HG02884 (cell line): ENCODE measurements around the gene PREPL.
"Not testable (repeated sequence)": the region's sequence is repeated elsewhere in the genome, so short reads cannot be mapped to it uniquely, and the experiment has no call there.

Source experiments
- ATAC-seq: cut with Tn5 transposase; IDR thresholded peaks from one replicate; pipeline ENCODE4 v1.9.1; 2021; ENCODE audit warnings: mild to moderate bottlenecking, moderate library complexity; ENCODE audit not compliant: unreplicated experiment

The PREPL gene

DNA sequence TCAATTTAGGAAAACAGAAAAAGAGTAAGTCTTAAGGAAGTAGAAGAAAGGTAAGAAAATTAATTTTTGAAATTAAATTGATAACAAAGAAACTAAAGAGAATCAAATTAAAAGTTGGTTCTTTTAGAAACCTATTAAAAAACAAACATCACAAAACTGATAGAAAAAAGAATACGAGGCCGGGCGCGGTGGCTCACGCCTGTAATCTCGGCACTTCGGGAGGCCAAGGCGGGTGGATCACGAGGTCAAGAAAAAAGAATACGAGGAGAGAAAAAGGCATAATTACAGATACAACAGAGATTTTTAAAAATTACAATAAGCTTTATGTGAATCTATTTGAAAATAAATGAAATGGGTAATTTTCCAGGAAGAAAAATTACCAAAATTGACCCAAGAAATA lies 11.8 kb downstream of the PREPL start:
- no peak for ATAC-seq

- no peak for ATAC-seq
Observed at GRCh38 chr2:44348400-44348799, 12.9 kb downstream of the PREPL start.

DNA sequence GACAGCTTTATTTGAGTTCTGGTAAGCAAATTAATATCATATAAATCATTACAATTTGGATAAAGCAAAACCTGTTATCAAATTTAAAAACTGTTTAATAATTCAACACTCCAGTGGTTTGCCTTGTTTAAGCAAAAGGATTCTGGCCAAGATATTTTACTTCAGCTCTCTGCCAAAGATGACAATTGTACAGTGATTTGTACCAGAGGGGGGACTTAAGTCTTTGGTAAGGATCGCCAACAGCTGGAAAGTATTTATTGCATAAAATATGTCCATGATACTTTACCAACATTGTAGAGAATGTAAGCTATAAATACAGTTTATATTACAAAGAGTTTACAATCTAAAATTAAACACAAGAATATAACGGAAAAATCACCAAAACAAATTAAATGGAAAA lies 13.8 kb downstream of the PREPL start:
- ATAC-seq: no peak

GRCh38 chr2:44342854-44343253 lies 18.4 kb downstream of the PREPL start:
- ATAC-seq: no peak

DNA sequence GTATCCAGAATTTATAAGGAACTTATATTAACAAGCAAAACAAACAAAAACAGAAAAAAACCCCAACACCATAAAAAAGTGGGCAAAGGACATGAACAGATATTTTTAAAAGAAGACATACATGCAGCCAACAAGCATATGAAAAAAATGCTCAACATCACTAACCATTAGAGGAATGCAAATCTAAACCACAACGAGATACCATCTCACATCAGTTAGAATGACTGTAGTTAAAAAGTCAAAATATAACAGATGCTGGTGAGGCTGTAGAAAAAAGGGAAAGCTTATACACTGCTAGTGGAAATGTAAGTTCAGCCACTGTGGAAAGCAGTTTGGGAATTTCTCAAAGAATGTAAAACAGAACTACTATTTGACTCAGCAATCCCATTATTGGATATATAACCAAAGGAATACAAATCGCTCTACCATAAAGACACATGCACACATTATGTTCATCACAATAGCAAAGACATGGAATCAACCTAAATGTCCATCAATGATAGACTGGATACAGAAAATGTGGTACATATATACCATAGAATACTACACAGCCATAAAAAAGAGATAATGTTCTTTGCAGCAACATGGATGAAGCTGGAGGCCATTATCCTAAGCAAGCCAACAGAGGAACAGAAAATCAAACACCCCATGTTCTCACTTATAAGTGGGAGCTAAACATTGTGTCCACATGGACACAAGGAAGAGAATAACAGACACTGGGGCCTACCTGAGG lies 25.3 kb downstream of the PREPL start:
- ATAC-seq: no peak

- no peak for ATAC-seq
Observed at GRCh38 chr2:44333994-44334393, 27.3 kb downstream of the PREPL start.

DNA sequence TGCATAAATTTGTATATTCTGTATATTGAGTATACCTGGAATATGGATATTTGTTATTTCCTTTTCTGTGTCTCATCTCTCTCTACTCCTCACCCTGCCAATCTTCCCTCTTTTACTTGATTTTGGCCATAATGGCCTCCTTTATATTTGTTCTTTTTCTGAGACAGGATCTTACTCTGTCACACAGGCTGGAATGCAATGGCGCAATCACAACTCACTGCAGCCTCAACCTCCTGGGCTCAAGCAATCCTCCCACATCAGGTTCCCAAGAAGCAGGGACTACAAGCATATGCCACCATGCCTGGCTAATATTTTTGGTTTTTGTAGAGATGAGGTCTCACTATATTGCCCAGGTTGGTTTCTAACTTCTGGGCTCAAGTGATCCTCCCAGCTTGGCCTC lies 30.5 kb downstream of the PREPL start:
- no peak for ATAC-seq

DNA sequence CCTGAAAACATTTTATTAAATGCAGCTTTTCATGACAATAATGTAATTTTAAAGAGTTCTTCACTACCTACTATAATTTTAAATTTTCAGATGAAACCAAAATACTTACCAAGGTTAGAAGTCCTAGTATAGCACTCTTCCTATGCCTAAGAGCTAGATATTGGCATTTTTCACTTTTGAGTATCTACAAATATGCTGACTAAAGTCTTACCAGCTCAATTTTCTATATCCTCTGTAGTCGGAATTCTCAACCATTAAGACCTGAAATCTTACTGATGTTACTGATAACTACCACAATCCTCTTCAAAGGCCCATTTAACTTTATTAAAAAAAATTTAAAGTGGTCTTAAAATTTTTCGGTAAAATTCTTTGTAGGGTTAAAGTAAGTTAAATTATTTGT lies 32.0 kb downstream of the PREPL start:
- no peak for ATAC-seq

- ATAC-seq: no peak
Observed at GRCh38 chr2:44328750-44329149, 32.5 kb downstream of the PREPL start.

DNA sequence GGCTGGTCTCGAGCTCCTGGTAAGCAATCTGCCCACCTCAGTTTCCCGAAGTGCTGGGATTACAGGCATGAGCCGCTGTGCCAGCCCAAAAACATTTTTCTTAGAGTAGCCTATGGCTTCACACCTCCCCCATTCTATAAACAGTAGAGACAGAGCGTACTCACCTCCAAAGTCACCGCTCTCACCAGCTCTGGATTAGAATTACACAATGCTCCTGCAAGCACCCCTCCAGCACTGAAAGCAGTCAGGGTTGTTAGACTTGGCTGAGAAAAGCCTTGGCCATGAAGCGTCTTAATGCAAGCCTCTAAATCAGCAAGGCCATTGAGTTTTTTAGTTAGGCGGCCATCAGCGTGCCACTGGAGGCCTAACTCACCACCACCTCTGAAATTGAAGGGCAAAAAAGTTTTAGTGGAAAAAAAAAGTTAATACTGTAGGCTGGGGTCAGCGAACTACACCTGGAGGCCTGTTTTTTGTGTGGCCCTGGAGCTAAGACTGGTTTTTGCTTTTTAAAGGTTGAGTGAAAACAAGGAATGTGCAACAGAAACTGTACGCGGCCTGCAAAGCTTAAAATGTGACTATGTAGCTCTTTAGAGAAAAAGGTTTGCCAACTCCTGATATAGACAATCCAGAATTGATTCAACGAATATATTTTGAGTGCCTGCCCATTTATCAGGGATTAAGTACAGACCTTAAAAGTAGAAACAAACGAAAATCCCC lies 34.6 kb downstream of the PREPL start:
- no peak for ATAC-seq

GRCh38 chr2:44325897-44326296 lies 35.4 kb downstream of the PREPL start:
- no peak for ATAC-seq

DNA sequence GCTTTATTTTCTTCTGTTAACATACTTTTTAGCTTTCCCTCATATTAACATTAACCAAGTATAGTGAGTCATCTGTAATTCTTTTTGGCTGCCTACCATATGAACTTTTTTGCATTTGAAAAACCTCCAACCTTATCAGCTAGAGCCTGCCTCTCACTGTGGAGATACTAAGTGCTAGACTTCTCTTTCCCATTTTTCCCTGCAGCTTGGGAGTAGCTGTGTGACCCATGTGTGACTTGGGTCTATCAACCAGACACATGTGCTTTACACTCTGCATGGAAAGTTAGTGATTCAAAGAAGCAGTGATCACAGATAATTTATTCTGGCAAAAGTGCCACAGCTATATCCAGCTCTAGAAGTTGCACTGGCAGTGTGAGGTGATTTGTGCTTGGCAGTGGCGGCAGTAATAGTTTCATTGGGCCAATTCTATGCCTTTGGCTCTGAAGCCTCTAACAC lies 36.3 kb downstream of the PREPL start:
- no peak for ATAC-seq

- ATAC-seq: no peak
Observed at GRCh38 chr2:44321360-44321759, 39.9 kb downstream of the PREPL start.

GRCh38 chr2:44320832-44321231 lies 40.5 kb downstream of the PREPL start:
- no peak for ATAC-seq

- no peak for ATAC-seq
Observed at GRCh38 chr2:44315945-44316344, 45.3 kb downstream of the PREPL start.

GRCh38 chr2:44314362-44314761 lies 46.9 kb downstream of the PREPL start:
- no peak for ATAC-seq

- ATAC-seq: no peak
Observed at GRCh38 chr2:44310287-44310686, 51.0 kb downstream of the PREPL start.

- ATAC-seq: no peak
Observed at GRCh38 chr2:44305882-44306281, 55.4 kb downstream of the PREPL start.

DNA sequence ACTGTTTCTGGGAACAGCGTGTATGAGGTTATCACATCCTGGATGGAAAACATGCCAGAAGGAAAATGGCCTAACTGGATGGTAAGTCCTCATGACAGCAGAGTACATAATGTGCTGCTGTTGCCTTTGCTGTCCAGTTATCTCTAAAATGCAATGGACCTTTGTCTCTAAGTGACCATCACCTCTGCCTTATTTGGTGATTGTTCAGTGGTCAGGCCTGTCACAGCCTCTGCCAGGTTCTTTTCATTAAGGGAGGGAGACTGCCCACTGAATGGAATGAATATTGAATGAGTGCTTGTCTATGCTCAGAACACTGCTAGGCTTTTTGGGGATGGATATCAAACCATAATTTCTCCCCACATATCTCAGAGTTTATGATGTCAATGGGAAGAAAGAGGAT lies 57.0 kb downstream of the PREPL start:
- no peak for ATAC-seq

DNA sequence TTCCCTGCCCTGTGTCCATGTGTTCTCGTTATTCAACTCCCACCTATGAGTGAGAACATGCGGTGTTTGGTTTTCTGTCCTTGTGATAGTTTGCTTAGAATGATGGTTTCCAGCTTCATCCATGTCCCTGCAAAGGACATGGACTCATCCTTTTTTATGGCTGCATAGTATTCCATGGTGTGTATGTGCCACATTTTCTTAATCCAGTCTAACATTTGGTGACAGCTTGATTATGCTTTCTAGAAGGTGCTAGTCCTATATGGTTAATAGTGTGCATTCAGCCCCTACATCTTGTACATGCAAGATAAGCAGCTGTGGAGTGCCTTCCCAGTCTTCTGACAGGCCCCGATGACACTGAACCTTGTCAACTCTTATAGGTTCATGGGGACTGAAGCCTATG lies 57.5 kb downstream of the PREPL start:
- ATAC-seq: not testable (repeated sequence)

- ATAC-seq: no peak
Observed at GRCh38 chr2:44301111-44301510, 60.2 kb downstream of the PREPL start.

DNA sequence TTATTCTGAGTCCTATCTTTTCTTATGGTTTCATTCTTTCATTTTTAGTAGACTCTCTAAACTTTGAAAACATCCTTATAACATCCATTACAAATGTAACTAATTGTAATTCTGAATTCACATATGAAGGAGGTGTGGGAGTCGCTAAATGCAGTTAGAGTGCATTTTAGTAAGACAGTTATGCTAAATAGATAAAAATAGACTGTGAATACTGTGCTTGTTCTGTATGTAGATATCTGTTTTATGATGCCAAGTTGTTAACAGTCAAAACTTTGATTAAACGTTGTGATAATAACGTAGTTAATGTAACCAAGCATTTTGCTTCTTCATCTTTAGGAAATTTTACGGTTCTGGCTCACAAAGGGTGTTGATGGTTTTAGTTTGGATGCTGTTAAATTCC lies 61.7 kb downstream of the PREPL start:
- no peak for ATAC-seq

DNA sequence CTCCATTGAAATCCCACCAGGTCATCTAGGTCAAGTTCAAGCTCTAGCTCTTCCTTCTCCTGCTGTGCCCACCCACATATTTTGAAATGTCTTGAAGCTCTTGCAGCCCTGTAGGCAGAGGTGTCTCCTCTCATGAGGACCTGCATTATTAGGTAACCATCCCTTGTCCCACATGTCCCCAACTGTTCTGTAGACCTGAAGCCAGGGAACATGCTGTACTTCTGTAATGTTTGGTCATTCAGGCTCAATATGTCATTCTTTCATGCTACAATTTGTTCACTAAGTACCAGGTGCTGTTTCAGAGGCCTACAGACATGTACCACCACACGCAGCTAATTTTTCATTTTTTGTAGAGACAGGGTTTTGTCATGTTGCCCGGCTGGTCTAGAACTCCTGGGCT lies 63.9 kb downstream of the PREPL start:
- no peak for ATAC-seq
